ENCODE measurements around the gene ZNF831.

ZNF831 gene

DNA sequence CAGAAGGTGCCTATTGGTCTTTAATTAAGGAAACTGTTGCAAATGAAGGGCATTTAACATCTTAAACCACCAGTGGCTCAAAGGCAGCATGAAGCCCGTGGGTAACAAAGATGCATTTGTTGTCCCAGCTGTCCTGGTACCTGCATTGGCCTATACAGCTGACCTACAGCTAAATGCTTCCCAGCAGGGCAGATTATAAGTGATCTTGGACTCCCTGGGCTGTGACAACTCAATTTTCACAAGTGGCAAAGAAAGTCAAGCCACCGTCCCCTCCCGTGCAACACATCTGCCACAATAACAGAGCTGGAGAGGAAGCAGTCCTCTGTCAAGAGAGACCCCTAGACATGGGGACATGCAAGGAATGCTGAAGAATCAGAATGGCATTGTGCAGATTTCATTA lies 105.2 kb downstream of the ZNF831 start:
- TF ChIP-seq, protein P1, sequence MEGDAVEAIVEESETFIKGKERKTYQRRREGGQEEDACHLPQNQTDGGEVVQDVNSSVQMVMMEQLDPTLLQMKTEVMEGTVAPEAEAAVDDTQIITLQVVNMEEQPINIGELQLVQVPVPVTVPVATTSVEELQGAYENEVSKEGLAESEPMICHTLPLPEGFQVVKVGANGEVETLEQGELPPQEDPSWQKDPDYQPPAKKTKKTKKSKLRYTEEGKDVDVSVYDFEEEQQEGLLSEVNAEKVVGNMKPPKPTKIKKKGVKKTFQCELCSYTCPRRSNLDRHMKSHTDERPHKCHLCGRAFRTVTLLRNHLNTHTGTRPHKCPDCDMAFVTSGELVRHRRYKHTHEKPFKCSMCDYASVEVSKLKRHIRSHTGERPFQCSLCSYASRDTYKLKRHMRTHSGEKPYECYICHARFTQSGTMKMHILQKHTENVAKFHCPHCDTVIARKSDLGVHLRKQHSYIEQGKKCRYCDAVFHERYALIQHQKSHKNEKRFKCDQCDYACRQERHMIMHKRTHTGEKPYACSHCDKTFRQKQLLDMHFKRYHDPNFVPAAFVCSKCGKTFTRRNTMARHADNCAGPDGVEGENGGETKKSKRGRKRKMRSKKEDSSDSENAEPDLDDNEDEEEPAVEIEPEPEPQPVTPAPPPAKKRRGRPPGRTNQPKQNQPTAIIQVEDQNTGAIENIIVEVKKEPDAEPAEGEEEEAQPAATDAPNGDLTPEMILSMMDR (IDR thresholded peaks at IDR 0.05; ENCODE audit: low read depth, low read length) = no peak
- DNase-seq (ENCODE audit: extremely low read depth, low read depth) = no peak

DNA sequence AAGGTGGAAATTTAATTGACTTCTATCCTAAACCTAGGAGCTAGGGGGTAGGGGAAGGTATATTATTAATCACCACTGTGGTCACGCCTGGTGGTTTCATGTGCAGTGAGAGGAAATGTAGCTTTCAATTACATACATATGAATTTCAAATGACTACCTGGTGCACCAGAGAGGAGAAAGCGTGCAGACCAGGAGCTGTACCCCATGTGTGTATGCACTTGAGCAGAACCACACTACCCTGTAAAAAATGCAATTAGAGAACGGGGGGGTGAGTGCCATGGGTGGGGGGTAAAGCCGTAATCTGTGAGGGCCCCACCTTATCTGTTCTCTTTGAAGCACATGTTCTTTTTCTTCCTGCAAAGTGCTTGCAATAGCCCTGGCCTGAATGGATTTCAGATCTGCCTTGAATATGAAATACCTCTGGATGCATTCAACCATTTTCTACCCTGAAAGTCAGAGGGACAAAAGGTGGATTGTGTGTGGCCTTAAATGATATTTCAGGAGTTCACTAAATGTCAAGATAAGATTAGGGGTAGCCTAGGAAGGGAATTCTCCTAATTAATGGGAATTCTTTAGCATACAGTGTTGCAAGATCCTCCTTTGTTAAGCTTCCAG lies 105.9 kb downstream of the ZNF831 start:
- DNase-seq (ENCODE audit: extremely low read depth, low read depth) = no peak
- TF ChIP-seq, protein P1 (IDR thresholded peaks at IDR 0.05; ENCODE audit: low read depth, low read length) = no peak

DNA sequence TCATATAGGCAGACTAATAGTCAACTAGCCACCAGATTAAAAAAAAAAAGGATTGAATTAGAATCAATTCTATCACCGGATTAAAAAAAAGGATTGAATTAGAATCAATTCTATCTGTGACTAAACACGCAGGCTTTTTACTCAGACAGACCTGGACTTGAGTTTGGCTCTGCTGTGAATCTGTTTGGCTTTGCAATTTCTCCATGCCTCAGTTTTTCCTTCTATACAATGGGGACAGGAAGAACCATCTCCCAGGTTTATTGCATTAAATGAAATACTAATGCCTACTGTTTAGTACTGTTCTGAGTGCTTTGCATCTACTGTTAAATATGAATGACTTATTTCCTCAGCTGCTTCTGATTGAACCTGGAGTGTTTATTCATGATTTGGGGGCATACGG lies 106.8 kb downstream of the ZNF831 start:
- TF ChIP-seq, protein P1 (IDR thresholded peaks at IDR 0.05; ENCODE audit: low read depth, low read length) = no peak
- no peak for DNase-seq (ENCODE audit: extremely low read depth, low read depth)

DNA sequence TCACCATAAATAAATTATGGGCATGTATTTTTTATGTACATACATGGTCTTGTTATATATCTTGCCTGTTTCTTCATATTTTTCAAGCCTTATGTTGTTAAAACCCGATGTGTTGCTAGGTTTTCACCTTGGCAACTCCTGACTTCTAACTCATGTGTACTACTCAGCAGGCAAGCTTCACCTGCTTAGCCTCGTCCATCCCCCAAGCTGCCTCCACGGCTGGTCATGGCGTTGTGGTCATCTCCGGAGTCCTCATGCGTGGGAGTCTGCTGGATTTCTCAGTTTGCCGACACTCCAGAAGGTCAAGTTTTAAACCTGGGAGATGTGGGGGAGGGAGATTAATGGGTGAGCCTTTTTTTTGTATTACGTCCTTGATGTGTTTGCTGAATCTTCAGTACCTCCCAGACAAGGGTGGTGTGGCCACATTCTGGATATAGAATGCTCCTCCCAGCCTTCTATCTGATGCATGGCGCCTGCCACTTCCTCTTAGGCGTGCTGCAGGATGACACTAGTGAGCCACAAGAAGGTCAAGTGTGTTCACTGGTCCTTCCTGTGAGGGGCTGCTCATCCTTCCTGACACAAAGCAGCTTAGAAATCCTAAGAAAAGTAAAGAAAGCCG lies 110.2 kb downstream of the ZNF831 start:
- TF ChIP-seq, protein P1 (IDR thresholded peaks at IDR 0.05; ENCODE audit: low read depth, low read length) = no peak
- no peak for DNase-seq (ENCODE audit: extremely low read depth, low read depth)

DNA sequence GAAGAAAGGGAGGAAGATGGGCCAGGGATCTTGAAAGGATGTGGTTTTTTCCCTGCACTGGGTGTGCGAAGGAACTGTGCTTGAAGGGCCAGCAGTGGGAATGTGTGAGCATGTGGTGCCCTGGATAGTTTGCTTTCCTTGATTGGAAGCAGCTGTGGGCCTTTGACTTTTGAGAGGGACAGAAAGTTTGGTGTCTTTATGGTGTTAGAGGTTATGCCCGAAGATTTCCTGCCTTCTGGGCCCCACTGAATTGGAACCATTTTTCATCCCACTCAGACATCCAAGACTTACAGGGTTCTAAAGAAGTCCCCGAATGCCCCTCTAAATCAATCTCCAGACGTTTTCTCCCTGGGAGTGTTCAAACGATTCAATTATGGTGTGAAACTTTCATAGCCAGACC lies 113.3 kb downstream of the ZNF831 start:
- TF ChIP-seq, protein P1 (IDR thresholded peaks at IDR 0.05; ENCODE audit: low read depth, low read length) = no peak
- DNase-seq (ENCODE audit: extremely low read depth, low read depth) = no peak

DNA sequence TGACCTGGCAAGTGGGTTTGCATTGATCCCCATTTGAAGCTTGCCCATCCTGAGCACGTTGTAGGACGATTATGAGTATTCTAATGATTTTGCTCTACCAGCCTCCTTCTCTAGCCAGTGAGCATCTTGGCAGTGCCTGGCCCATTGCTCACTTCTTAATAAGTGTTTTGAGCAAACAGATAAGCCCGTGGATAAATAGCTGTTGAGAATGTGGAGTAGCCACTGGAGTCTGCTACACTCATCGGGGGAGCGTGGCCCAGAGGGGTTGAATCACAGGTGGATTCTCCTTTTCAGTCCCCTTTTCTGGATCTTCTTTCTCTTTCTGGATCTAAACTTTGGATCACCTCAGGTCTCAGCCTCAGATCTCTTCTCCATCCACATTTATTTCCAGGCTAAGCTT lies 120.8 kb downstream of the ZNF831 start:
- DNase-seq (ENCODE audit: extremely low read depth, low read depth) = no peak
- TF ChIP-seq, protein P1 (IDR thresholded peaks at IDR 0.05; ENCODE audit: low read depth, low read length) = no peak

DNA sequence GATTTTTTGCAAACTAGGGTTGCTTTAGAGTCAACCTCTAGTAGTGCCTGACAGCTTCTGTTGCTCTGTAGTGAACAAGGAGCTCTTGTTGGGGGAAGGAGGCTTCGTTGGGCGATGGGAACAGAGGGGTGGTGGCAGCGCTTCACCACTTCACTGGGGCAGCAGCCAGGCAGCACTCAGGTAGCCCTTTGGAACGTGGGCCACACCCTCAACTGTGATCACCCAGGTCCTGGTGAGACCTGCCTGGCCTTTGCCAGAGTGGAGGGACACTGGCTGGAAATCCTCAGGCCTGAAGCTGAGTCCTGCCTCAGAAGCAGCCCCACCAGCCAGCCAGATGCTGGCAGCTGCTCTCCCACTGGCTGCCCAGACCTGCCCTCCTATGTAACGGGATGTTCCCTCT lies 126.4 kb downstream of the ZNF831 start:
- DNase-seq (ENCODE audit: extremely low read depth, low read depth) = no peak
- TF ChIP-seq, protein P1 (IDR thresholded peaks at IDR 0.05; ENCODE audit: low read depth, low read length) = no peak

Data from AG09319 (cell line).